Activated T-cell treated with anti-CD3 and anti-CD28 coated beads, Interleukin-2, amount 50 U/mL, for 72 hours (primary cell): ENCODE data around the gene NDUFB10. TPM values are rescaled to one million over a fixed set of nuclear protein-coding genes. Genes with fewer than 3 reads are reported as not detected.
A peak's percentile ranks its signal among the peaks of the same experiment; 100 is the strongest.

ENCODE experiments used
- ATAC-seq, 2 donors: fragments of 150-1000 bp; cut with Tn5 transposase; replicated peaks in 1 of 2; 2 replicates each; pipeline ENCODE4 v1.10.0; 2021; ENCODE audit warnings: moderate library complexity in 2 of 2, mild to moderate bottlenecking in 1 of 2
- DNase-seq, 2 donors: peaks; one replicate each; pipeline ENCODE4 v3.0.0; 2021 to 2022; ENCODE audit warnings: mixed read lengths in 1 of 2
- H3K27ac Mint-ChIP-seq: one replicate; pipeline ENCODE4 v1.8.0; 2022; ENCODE audit warnings: mild to moderate bottlenecking, moderate library complexity, mixed read lengths
- H3K27me3 Mint-ChIP-seq: one replicate; pipeline ENCODE4 v1.8.0; 2022; ENCODE audit warnings: low read depth, mixed read lengths
- H3K36me3 Mint-ChIP-seq, 2 donors: one replicate each; pipeline ENCODE4 v1.8.0; 2022; ENCODE audit warnings: mixed read lengths in 2 of 2, mild to moderate bottlenecking in 1 of 2; ENCODE audit not compliant: insufficient read depth in 2 of 2
- H3K4me1 Mint-ChIP-seq: one replicate; pipeline ENCODE4 v1.8.0; 2022; ENCODE audit warnings: low read depth, mixed read lengths
- H3K4me3 Mint-ChIP-seq, 2 donors: one replicate each; pipeline ENCODE4 v1.8.0; 2022; ENCODE audit warnings: mild to moderate bottlenecking in 2 of 2, mixed read lengths in 2 of 2, moderate library complexity in 2 of 2
- H3K9me3 Mint-ChIP-seq, 2 donors: one replicate each; pipeline ENCODE4 v1.8.0; 2022; ENCODE audit warnings: mixed read lengths in 2 of 2
- total RNA-seq, 2 donors: library from RNA; stranded (reverse); gene quantifications; one replicate each; pipeline ENCODE4 v1.2.3, GENCODE V29; 2022

The NDUFB10 gene
- total RNA-seq, 2 donors from 2014 or later, result 69.3 to 98.3 TPM

DNA sequence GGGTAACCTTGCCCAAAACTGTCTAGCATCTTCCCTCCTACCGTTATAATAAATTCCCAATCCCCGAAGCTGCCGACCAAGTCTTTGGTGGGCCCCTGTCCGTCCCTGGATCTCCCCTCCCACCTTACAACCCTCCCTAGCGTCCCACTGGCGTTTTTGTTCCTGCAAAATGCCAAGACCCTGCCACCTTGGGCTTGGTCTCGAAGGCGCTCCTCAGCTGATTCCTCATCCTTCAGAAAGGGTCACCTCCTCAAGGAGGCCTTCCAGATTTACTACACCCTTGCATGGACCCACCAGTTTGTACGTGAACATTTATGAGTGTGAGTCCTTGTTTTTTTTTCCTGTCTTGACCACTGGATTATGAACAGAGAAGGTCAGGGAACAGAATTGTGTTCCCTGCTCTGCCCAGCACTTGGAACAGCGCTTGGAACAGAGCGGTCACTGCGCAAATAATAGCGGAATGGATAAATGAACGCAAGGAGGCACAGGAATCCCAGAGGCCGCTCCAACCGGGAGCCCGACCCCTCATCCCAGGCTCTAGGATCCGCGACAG lies 23.7 kb downstream of the NDUFB10 start:
- H3K27ac Mint-ChIP-seq, result no peak overlapping the region
- peaks cover 0 to 4% of the 10 kb centered on the region in 2 donors for H3K36me3 Mint-ChIP-seq
- H3K27me3 Mint-ChIP-seq, result peaks cover 28% of the 10 kb centered on the region
- H3K4me3 Mint-ChIP-seq, result peak overlapping the region; percentile 85 to 89
- peaks cover 32% of the 10 kb centered on the region for H3K4me1 Mint-ChIP-seq
- ATAC-seq (no peak), DNase-seq (no peak)
- H3K9me3 Mint-ChIP-seq, result no peaks in the 10 kb centered on the region

DNA sequence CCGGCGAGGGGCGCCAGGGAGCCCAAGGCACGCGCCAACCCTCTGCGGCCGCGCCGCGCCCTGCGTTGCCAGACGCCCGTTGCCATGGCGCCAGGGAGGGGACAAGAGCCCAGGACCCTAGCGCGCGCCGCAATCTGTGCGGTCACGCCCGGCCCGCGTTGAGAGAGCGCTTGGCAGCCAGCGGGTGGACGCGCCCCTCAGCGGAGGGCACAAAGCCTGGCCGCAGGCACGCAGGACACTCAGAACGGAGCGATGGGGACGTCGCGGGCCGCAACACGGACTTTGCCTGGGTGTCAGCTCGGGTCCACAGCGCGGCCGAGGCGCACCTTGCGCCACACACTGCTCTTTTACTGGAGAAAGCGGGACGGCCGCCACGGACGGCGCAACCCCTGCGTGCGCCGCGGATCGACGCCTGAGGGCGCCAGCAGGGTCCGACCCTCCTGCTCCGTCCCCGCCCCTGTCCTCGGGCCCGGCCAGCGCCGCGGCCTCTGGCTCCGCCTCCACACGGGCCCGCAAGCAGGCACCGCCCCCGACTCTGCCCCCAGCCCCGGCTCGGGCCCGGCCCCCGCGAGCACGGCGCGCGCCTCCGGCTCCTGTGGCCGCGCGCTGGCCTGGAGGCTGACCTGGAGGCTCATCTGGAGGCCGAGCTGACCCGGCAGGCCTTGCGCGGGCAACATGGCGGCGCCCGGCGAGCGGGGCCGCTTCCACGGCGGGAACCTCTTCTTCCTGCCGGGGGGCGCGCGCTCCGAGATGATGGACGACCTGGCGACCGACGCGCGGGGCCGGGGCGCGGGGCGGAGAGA lies 24.4 kb downstream of the NDUFB10 start, which contains the start of gene GFER:
GFER (plus strand) TSS at position 650 of the 803 bp plus-strand sequence; CDS start at position 676, 26 bp downstream.
- peak; percentile 86 to 88 for DNase-seq
- peak; percentile 85 to 91 for ATAC-seq
- Mint-ChIP-seq H3K27ac (no peak within 1 kb of the TSS), H3K27me3 (peaks cover 33% of the 10 kb centered on the region), H3K36me3 (peaks cover 0 to 4% of the 10 kb centered on the region in 2 donors), H3K9me3 (no peaks in the 10 kb centered on the region), H3K4me1 (peaks cover 32% of the 10 kb centered on the region), H3K4me3 (peak within 1 kb of the TSS; percentile 85 to 89)

DNA sequence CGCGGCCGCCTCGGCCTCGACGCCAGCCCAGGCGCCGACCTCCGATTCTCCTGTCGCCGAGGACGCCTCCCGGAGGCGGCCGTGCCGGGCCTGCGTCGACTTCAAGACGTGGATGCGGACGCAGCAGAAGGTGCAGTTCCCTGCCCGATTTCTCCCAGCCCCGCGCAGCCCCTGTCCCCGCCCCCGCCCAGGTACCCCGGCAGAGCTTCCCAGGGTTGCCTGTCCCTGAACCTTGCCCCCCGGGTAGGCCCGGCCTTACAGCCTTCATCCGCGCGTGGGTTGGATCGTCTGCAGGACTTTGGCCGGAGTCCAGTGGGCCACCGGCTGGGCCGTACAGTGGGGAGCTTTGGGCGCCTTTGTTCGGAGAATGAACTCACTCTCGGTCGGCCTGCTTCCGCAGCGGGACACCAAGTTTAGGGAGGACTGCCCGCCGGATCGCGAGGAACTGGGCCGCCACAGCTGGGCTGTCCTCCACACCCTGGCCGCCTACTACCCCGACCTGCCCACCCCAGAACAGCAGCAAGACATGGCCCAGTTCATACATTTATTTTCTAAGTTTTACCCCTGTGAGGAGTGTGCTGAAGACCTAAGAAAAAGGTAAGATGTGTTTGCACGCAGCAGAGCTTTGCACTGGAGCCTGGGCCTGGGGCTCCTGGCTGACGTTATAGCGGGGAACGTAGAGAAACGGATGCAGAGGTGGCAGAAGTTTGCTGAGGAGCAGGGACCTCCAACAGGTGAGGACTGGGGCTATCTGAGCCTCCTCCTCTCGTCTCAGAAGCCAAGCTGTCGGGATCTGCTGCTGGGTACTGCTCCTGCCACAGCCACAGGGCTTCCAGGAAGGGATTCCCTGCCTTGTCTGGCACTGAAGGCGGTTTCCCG lies 25.2 kb downstream of the NDUFB10 start:
- H3K27ac Mint-ChIP-seq, result no peak overlapping the region
- DNase-seq (no peak), ATAC-seq (peak; percentile 22 to 26)
- H3K4me1 Mint-ChIP-seq, result peaks cover 32% of the 10 kb centered on the region
- no peaks in the 10 kb centered on the region for H3K9me3 Mint-ChIP-seq
- H3K36me3 Mint-ChIP-seq, result peaks cover 2 to 4% of the 10 kb centered on the region in 2 donors
- H3K4me3 Mint-ChIP-seq, result peak overlapping the region; percentile 85 to 89
- peaks cover 36% of the 10 kb centered on the region for H3K27me3 Mint-ChIP-seq

DNA sequence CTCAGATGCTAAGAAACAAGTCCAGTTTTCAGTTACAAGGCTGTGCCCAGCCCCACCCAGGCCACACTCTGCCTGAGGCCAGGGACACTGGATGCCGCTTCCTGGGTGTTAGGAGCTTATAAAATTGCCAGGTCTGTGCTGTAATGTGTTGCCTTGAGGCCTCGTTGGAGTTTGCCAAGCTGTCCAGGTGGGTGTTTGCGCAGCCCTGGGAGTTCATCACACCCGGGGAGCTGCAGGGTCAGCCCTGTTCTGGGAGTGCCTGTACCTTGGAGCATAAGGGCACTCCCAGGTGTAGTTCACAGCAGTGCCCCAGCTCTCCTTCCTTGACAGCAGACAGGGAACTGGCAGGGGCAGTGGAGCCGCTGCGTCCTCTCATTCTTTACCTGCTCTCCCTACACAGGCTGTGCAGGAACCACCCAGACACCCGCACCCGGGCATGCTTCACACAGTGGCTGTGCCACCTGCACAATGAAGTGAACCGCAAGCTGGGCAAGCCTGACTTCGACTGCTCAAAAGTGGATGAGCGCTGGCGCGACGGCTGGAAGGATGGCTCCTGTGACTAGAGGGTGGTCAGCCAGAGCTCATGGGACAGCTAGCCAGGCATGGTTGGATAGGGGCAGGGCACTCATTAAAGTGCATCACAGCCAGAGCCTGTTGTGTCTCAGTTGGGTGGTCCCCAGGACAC lies 26.3 kb downstream of the NDUFB10 start:
- peaks cover 2 to 4% of the 10 kb centered on the region in 2 donors for H3K36me3 Mint-ChIP-seq
- no peak overlapping the region for H3K27ac Mint-ChIP-seq
- DNase-seq (no peak), ATAC-seq (no peak)
- peaks cover 36% of the 10 kb centered on the region for H3K27me3 Mint-ChIP-seq
- H3K4me1 Mint-ChIP-seq, result peaks cover 32% of the 10 kb centered on the region
- H3K4me3 Mint-ChIP-seq, result peak overlapping the region; percentile 85 to 89
- no peaks in the 10 kb centered on the region for H3K9me3 Mint-ChIP-seq

DNA sequence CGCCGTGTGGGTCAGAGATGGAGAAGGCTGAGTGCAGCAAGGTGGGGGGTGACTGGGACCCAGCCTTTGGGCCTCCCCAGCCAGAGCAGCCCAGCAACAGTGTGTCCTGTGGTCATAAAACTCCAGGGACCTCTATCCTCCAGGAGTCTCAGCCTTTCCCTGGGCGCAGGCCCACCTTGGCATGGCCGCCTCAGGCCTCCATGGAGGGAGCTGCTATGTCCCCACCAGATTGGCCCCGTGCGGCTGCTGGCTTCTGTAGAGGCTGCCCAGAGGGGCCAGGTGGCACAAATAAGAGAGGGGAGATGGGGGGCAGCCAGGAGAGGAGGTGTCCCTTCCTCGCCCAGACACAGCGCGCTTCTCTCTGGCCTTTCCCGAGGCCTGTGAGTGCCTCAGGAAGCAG lies 27.9 kb downstream of the NDUFB10 start:
- Mint-ChIP-seq H3K4me3 (no peak overlapping the region), H3K27me3 (peaks cover 21% of the 10 kb centered on the region)

DNA sequence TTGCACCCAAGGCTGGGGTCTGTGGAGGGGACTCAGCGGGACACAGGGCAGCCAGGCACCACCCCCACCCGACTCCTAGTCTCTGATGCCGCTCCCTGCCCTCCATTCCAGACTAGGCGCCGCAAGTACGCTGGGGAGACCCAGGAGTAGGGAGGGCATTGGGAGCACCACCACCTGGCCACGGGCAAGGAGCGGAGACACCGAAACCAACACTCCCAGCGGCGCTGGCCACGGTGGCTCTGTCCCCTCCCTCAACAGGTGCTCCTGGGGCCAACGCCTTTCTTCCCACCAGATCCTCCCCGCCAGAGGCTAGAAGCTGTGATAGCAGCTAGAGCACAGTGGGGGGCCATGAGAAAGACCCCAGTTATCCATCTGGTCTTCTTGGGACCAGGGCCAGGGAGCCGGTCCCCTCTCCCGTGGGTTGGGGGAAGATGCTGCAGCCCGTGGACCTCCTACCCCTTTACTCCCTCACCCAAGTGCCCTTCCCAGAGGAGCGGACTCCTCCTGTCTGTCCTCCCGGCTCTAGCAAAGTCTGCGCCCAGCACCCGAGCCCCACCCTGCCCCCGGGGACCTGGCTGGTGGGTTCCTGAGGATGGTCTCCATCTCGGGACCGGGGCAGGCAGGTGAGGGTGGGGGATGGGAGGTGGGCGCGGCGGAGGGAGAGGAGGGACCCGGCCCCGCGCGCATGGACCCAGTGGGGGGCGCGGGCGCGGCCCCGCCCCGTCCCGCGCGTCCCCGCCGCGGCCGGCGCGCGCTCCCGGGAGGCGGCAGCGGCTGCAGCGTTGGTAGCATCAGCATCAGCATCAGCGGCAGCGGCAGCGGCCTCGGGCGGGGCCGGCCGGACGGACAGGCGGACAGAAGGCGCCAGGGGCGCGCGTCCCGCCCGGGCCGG lies 30.1 kb downstream of the NDUFB10 start, which contains the start of gene SYNGR3:
SYNGR3 (plus strand) TSS at position 762 of the 892 bp plus-strand sequence. CDS start 133 bp downstream, outside the sequence.
- Mint-ChIP-seq H3K27me3 (peaks cover 8% of the 10 kb centered on the region), H3K27ac (peak within 1 kb of the TSS; percentile 81), H3K4me3 (peak within 1 kb of the TSS; percentile 86 to 88), H3K9me3 (no peaks in the 10 kb centered on the region), H3K4me1 (peaks cover 32% of the 10 kb centered on the region), H3K36me3 (peaks cover 4 to 6% of the 10 kb centered on the region in 2 donors)
- ATAC-seq (no peak), DNase-seq (peak; percentile 35 to 55)

More for the DNA sequence above, 27.9 kb downstream of the NDUFB10 start:
- H3K4me1 Mint-ChIP-seq, result peaks cover 31% of the 10 kb centered on the region
- ATAC-seq (no peak), DNase-seq (no peak)
- H3K27ac Mint-ChIP-seq, result no peak overlapping the region
- no peaks in the 10 kb centered on the region for H3K9me3 Mint-ChIP-seq
- peaks cover 3 to 4% of the 10 kb centered on the region in 2 donors for H3K36me3 Mint-ChIP-seq

DNA sequence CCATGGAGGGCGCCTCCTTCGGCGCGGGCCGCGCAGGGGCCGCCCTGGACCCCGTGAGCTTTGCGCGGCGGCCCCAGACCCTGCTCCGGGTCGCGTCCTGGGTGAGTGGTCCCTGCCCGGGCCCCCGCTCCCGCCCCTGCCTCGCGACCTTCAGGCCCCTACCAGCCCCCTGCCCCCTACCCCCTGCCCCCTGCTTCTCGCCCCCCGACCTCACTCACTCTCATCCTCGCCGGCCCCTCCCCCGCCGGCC lies 30.7 kb downstream of the NDUFB10 start:
- no peaks in the 10 kb centered on the region for H3K9me3 Mint-ChIP-seq
- H3K4me3 Mint-ChIP-seq, result peak overlapping the region in 1 of 2 donors; percentile 86
- no peak overlapping the region for H3K27ac Mint-ChIP-seq
- peaks cover 8% of the 10 kb centered on the region for H3K27me3 Mint-ChIP-seq
- no peak for DNase-seq
- peaks cover 26% of the 10 kb centered on the region for H3K4me1 Mint-ChIP-seq
- ATAC-seq, result peak in 1 of 2 donors; percentile 1
- peaks cover 4 to 6% of the 10 kb centered on the region in 2 donors for H3K36me3 Mint-ChIP-seq

DNA sequence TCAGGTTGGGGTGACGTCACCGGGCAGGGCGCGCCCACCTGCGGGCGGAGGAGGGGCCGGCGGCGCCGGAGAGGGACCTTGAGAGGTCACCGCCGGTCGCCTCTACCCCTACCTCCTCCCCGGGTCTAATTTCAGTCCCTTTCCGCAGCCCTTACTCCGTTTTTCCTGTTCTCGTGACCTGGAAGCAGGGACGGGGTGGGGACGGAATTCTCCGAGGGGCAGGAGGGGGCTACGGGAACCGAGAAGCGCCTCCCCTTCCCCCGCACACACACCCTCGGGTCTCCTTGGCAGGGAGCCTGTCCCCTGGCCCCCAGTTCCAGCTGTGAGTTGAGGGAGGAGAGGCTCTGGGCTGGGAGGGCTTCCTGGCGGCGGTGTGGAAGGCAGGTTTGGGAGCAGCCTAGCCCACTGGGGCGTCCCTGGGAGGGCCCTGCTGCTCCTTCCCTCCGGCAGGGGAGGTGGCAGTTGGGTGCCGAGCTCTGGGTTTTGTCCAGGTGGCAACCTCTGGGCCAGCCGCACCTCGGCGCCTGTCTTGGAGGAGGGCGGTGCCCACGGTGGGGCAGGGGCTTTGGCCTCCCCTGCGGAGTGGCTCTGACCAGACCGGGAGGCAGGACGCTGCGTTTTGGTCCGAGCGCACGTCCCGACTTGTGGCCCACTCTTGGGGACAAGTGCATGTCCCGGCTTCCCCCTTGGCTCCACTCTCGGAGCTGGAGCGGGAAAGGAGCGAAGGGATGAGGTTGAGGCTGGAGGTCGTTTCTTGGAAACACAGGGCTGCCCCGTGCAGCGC lies 31.2 kb downstream of the NDUFB10 start:
- H3K4me1 Mint-ChIP-seq, result peaks cover 22% of the 10 kb centered on the region
- peak; percentile 80 to 83 for DNase-seq
- H3K27me3 Mint-ChIP-seq, result peaks cover 8% of the 10 kb centered on the region
- peaks cover 6% of the 10 kb centered on the region in 2 donors for H3K36me3 Mint-ChIP-seq
- H3K4me3 Mint-ChIP-seq, result peak overlapping the region; percentile 86 to 88
- ATAC-seq, result peak; percentile 8 to 16
- H3K9me3 Mint-ChIP-seq, result no peaks in the 10 kb centered on the region
- no peak overlapping the region for H3K27ac Mint-ChIP-seq

DNA sequence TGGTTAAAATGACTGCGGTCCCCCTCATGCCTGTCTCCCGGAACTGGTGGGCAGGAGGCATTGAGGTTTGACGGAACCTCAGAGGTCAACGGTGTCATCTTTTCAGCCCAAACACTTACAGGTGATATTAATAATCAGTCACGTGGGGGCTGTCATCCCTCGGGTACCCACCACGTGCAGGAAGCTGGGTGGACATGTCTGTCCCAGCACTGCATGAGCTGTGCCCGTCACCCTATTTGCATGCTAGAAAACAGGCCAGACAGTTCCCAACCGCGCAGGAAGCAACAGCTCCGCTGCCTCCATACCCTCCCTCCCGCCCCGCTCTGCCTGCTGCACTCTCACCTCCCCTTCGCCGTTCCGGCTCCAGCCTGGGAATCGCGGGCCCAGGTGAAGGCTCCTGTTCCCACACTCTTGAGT lies 31.8 kb downstream of the NDUFB10 start:
- Mint-ChIP-seq H3K4me1 (peaks cover 25% of the 10 kb centered on the region), H3K27ac (no peak overlapping the region), H3K9me3 (no peaks in the 10 kb centered on the region), H3K27me3 (peaks cover 8% of the 10 kb centered on the region), H3K4me3 (peak overlapping the region; percentile 86 to 88), H3K36me3 (peaks cover 6% of the 10 kb centered on the region in 2 donors)
- DNase-seq, result peak; percentile 57 to 59
- ATAC-seq, result peak; percentile 39 to 46

DNA sequence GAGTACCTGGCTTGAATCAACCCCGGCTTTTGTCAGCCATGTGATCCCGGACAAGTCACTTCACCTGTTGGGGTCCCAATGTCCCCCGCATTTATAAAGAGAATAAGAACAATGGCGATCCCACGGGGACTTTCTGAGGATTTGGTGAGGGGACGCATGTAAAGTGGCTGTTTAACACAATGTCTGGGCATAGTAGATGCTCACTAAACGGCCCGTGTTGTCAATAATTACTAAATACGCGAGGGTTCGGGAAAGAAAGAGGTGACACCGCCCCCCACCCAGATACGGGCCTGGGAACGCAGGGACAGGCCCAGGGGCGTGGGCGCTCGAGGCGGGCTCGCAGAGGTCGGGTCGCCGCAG lies 32.2 kb downstream of the NDUFB10 start:
- Mint-ChIP-seq H3K4me3 (peak overlapping the region; percentile 86 to 88), H3K27me3 (peaks cover 8% of the 10 kb centered on the region), H3K27ac (peak overlapping the region; percentile 50), H3K4me1 (peaks cover 30% of the 10 kb centered on the region), H3K9me3 (no peaks in the 10 kb centered on the region), H3K36me3 (peaks cover 2 to 6% of the 10 kb centered on the region in 2 donors)
- no peak for DNase-seq
- ATAC-seq, result no peak

DNA sequence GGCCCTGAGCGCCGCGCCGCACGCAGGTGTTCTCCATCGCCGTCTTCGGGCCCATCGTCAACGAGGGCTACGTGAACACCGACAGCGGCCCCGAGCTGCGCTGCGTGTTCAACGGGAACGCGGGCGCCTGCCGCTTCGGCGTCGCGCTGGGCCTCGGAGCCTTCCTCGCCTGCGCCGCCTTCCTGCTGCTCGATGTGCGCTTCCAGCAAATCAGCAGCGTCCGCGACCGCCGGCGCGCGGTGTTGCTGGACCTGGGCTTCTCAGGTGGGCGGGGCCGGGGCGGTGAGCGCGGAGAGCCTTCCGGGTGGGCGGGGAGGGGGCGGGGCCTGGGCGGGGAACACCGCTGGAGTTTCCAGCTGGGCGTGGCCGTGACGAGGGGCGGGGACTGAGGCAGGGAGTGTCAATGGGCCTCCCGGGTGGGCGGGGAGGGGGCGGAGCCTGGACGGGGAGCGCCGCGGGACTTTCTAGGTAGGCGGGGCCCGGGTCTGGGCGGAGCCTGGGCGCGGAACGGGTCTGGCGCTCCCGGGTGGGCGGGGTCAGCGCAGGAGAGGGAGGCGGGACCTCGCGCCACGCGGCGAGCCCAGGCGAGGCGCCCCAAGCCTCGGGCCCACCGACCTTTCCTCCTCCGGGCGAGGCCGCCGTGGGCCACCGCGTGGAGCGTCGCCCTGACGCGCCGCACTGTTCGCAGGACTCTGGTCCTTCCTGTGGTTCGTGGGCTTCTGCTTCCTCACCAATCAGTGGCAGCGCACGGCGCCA lies 32.8 kb downstream of the NDUFB10 start:
- Mint-ChIP-seq H3K4me1 (peaks cover 33% of the 10 kb centered on the region), H3K27ac (no peak overlapping the region), H3K36me3 (peaks cover 2 to 6% of the 10 kb centered on the region in 2 donors), H3K9me3 (no peaks in the 10 kb centered on the region), H3K4me3 (peak overlapping the region; percentile 86 to 88), H3K27me3 (peaks cover 8% of the 10 kb centered on the region)
- ATAC-seq, result peak; percentile 64 to 71
- DNase-seq, result peak; percentile 97
